LNCaP clone FGC (cell line): ENCODE data around the gene LPCAT1.
"Not testable (repeated sequence)": the region's sequence is repeated elsewhere in the genome, so short reads cannot be mapped to it uniquely, and the experiment has no call there.

Experiments used
- DNase-seq: peaks from one replicate; pipeline ENCODE4 v3.0.0-alpha.2; 2011; ENCODE audit warnings: low read depth
- H3K4me3 ChIP-seq: 2 replicates; pipeline ENCODE4 v1.5.1; 2011; ENCODE audit warnings: mild to moderate bottlenecking, low read depth, low read length, control low read depth
- CTCF ChIP-seq: IDR thresholded peaks from 2 replicates; pipeline ENCODE4 v1.5.1; 2012; ENCODE audit warnings: mild to moderate bottlenecking; ENCODE audit not compliant: control insufficient read depth, insufficient read depth; ENCODE audit errors: extremely low read depth

The LPCAT1 gene

DNA sequence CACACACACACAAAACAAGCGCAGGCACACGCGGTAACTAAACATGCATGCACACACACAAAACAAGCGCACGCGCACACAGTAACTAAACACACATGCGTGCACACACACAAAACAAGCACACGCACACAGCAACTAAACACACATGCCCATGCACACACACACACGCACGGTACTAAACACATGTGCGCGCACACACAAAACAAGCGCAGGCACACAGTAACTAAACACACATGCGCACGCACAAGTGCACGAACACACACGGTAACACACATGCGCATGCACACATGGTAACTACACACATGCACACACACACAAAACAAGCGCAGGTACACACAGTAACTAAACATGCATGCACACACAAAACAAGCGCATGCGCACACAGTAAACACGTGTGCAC is 58.6 kb downstream of the LPCAT1 start:
- no peak for TF ChIP-seq CTCF
- DNase-seq = no peak
- no peak overlapping the region for H3K4me3 ChIP-seq

GRCh38 chr5:1464511-1464910 is 59.2 kb downstream of the LPCAT1 start:
- TF ChIP-seq CTCF = no peak
- H3K4me3 ChIP-seq = no peak overlapping the region
- no peak for DNase-seq

- no peak for DNase-seq
- no peak overlapping the region for H3K4me3 ChIP-seq
- no peak for TF ChIP-seq CTCF
Observed at GRCh38 chr5:1464096-1464446, 59.7 kb downstream of the LPCAT1 start.

GRCh38 chr5:1463326-1464095 is 60.2 kb downstream of the LPCAT1 start:
- no peak for TF ChIP-seq CTCF
- no peak for DNase-seq
- no peak overlapping the region for H3K4me3 ChIP-seq

DNA sequence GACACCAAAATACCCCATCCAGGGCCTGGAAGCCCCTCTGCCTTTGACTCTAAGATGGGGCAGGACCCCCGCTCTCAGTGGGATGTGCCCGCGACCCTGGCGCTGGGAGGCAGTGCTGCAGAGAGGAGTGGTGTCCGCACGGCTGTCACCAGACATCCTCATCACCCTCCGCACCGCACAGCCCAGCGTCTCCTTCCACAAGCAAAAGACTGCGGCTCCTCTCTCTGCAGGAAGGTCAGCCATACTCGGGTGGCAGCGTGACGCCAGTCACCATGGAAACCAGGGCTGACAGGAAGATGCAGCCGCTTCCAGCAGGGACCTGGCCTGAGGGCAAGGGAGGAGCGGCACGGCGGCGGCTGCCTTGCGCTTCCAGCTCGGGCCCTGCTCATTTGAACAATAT is 61.4 kb downstream of the LPCAT1 start:
- DNase-seq = no peak
- H3K4me3 ChIP-seq = no peak overlapping the region
- TF ChIP-seq CTCF = no peak

DNA sequence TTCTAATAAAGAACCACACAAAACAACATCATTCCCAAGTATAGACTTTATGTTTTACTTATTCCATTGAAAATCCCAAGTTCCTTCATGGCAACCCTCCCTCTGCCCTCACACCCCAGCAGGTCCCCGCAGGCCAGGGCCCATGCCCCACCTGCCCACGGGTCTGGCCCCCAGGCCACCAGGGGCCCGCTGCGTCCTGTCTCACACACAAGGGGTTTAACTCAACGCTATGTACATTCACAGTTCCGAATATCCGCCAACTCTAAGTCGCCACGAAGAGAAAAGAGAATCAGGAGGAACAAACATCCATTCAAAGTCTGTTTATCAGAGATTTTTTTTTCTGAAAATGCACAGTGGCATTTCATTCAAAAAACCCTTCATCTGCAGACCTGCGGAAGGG is 62.4 kb downstream of the LPCAT1 start:
- no peak for DNase-seq
- no peak overlapping the region for H3K4me3 ChIP-seq
- TF ChIP-seq CTCF = no peak

- H3K4me3 ChIP-seq = no peak overlapping the region
- no peak for DNase-seq
- TF ChIP-seq CTCF = no peak
Observed at GRCh38 chr5:1460054-1460682, 63.6 kb downstream of the LPCAT1 start.

DNA sequence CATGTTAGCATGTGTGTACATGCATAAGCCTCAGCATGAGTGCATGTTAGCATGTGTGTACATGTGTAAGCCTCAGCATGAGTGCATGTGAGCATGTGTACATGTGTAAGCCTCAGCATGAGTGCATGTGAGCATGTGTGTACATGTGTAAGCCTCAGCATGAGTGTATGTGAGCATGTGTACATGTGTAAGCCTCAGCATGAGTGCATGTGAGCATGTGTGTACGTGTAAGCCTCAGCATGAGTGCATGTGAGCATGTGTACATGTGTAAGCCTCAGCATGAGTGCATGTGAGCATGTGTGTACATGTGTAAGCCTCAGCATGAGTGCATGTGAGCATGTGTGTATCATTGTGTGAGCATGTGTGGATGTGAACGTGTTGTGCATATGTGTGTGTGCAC is 64.3 kb downstream of the LPCAT1 start:
- H3K4me3 ChIP-seq, DNase-seq: not testable (repeated sequence)

DNA sequence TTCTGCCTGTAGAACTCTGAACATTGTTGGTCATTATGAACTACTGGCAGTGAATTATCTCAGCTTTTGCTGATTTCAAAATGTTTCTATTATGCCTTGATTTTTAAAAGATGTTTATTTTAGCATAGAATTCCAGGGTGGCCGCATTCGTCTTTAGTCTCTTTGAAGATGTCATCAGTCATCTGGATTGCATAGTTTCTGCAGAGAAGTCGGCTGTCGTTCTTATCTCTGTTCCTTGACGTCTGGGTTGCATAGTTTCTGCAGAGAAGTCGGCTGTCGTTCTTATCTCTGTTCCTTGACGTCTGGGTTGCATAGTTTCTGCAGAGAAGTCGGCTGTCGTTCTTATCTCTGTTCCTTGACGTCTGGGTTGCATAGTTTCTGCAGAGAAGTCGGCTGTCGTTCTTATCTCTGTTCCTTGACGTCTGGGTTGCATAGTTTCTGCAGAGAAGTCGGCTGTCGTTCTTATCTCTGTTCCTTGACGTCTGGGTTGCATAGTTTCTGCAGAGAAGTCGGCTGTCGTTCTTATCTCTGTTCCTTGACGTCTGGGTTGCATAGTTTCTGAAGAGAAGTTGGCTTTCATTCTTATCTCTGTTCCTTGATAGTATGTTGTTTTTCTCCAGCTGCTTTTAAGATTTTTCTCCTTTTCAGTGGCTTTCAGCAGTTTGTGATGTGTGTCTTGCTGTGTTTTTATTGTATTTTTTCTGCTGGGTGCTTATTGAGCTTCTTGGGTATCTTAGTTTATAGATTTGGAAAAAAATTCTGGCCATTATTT is 67.5 kb downstream of the LPCAT1 start:
- H3K4me3 ChIP-seq, DNase-seq: not testable (repeated sequence)
